MG63 (cell line): ENCODE measurements around the gene SLC44A3. TPM values are rescaled to one million over a fixed set of nuclear protein-coding genes. Genes with fewer than 3 reads are reported as not detected.

ENCODE experiments used
- DNase-seq: peaks from one replicate; pipeline ENCODE4 v3.0.0-alpha.2; 2020
- H3K27me3 ChIP-seq: fragments of 250-450 bp; sonication (Bioruptor Pico); 2 replicates; pipeline ENCODE4 v1.5.1; 2020; ENCODE audit warnings: mild to moderate bottlenecking, moderate library complexity
- H3K36me3 ChIP-seq: fragments of 250-450 bp; sonication (Bioruptor Pico); 2 replicates; pipeline ENCODE4 v1.5.1; 2020; ENCODE audit warnings: mild to moderate bottlenecking, moderate library complexity
- H3K4me3 ChIP-seq: fragments of 250-450 bp; sonication (Bioruptor Pico); 2 replicates; pipeline ENCODE4 v1.5.1; 2020; ENCODE audit warnings: mild to moderate bottlenecking, moderate library complexity
- H3K9me3 ChIP-seq: fragments of 250-450 bp; sonication (Bioruptor Pico); 2 replicates; pipeline ENCODE4 v1.5.1; 2020; ENCODE audit warnings: mild to moderate bottlenecking, moderate library complexity
- total RNA-seq: library from RNA; depleted of rRNA; stranded (reverse); fragments of >200 nt; shearing (Covaris generic); gene quantifications from 2 replicates; pipeline ENCODE4 v1.2.3, GENCODE V29; 2014; ENCODE audit warnings: low replicate concordance

Gene SLC44A3
- total RNA-seq, 1 experiment from 2014 or later: 0.26 TPM

DNA sequence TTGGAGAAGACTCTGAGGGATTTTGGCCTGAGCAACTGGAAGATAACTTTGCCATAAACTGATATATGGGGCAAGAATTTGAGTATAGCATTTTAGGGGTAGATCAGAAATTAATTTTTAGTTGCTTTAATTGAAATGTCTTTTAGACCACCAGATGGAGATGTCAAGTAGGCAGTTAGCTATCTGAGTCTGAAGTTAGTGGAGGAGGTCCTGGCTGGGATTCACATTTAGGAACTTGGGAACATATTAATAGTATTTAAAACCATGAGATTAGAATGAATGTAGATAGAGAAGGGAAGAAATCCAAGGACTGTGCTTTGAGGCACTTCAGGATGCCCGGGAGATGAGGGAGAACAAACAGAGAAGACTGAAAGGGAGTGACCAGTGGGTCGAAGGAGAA is 32.6 kb downstream of the SLC44A3 start:
- H3K4me3 ChIP-seq: no peak overlapping the region
- H3K36me3 ChIP-seq: no peaks in the 10 kb centered on the region
- H3K9me3 ChIP-seq: no peaks in the 10 kb centered on the region
- no peak for DNase-seq
- no peaks in the 10 kb centered on the region; the same call in 1 of the 2 replicates for H3K27me3 ChIP-seq

DNA sequence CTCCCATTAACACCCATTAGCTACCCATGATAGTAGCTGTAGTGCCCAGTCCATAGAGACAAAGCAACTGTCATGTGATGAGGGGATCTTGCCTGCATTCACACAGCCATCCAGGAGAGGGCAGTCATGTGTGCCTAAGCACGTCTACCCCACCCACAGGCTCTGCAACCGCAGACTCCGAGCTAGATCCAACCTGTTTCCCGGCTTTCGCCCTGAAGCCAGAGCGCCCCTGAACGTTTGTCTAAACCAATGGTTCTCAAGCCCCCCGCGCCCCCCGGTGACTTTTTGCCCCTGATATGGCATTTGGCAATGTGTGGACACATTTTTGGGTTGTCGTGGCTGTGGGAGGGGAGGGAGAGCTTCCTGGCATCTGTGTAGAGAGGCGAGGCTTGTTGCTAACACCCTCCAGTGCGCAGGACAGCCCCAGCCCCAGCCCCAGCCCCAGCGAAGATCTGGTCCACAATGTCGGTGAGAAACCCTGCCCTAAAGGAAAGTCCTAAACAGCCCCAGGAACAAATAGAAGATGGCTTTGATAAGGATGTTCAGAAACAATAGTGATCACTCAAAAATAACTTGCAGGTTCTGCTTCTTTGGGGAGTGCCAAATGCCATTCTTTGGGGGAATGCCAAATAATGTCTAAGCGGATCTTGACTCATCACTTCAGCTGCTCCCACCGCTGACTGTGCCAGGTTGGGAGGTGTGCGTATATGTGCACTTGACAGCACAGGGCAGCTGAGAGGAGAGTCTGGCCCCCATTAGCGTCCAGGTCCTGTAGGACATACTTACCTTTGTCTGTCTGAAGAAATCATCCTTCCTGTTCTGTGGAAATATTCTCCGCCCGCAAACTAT is 34.5 kb downstream of the SLC44A3 start:
- Histone ChIP-seq H3K4me3 (peak overlapping the region; percentile 39), H3K9me3 (no peaks in the 10 kb centered on the region), H3K36me3 (no peaks in the 10 kb centered on the region), H3K27me3 (no peaks in the 10 kb centered on the region; the same call in 1 of the 2 replicates)
- DNase-seq: peak; percentile 87

DNA sequence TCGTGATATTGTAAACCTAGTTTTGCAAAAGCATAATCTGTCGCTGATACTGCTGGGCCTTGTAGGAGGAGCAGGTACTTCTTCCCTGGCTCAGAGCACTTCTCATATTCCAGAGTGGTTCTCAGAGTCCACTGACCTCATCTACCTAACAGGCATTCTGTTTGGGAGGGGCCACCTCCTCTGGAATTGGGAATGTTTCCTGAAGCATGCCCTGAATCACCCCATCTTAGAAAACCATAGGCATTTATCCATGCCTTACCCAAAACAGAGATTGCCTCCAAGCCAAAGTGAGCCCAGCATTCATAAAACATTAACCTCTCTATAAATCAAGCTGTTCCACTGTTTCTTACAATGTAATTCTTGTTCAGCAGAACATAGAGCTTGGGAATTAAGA is 35.1 kb downstream of the SLC44A3 start:
- no peaks in the 10 kb centered on the region for H3K36me3 ChIP-seq
- no peak overlapping the region for H3K4me3 ChIP-seq
- no peaks in the 10 kb centered on the region; the same call in 1 of the 2 replicates for H3K27me3 ChIP-seq
- no peak for DNase-seq
- H3K9me3 ChIP-seq: no peaks in the 10 kb centered on the region

DNA sequence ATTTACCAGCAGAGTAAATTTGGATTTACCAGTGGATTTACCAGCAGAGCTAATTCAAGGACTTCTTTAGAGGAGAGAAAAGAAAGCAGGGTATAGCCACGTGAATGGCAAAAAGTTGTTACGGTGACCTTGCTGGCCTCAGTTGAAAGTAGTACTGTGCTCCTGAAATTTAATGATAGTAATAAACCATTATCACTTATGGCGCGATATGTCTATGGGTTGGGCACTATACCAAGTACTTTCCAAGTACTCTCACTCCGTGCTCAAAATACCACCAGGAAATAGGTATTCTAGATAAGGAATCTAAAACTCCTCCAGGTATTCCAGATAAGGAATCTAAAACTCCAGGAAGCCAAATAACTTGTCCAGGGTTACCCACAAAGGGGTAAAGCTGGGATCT is 35.8 kb downstream of the SLC44A3 start:
- Histone ChIP-seq H3K36me3 (no peaks in the 10 kb centered on the region), H3K9me3 (no peaks in the 10 kb centered on the region), H3K27me3 (no peaks in the 10 kb centered on the region; the same call in 1 of the 2 replicates), H3K4me3 (no peak overlapping the region)
- no peak for DNase-seq

DNA sequence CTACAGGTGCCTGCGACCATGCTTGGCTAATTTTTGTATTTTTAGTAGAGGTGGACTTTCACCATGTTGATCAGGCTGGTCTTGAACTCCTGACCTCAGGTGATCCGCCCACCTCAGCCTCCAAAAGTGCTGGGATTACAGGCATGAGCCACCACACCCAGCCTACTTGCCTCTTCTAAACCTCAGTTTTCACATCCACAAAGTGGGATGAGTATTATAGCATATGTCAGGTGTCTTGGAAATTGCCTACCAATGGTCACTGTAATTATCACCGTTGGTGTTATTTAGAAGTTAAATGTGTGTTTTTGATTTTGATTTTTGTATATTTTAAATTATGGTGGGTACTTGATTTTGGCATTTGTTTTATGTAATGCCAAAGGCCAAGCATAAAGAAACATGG is 36.7 kb downstream of the SLC44A3 start:
- Histone ChIP-seq H3K9me3 (no peaks in the 10 kb centered on the region), H3K4me3 (no peak overlapping the region), H3K36me3 (no peaks in the 10 kb centered on the region), H3K27me3 (no peaks in the 10 kb centered on the region; the same call in 1 of the 2 replicates)
- DNase-seq: no peak

DNA sequence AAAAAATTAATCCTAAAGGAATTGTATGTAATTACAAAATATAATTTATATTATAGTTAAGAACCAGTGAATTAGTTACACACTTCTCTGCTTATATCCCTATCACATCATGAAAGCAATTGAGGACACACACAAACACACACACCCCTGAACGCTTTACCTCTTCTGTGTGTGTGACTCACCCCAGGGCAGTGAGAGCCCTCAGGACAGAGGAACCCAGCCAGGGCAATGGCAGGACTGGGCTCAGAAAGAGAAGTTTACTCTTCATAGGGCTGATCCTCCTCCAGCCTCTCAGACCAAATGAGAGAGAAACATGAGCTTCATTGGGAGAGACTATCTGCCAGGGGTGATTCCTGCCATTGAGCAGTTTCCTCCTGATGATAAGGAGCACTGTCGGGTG is 38.1 kb downstream of the SLC44A3 start:
- Histone ChIP-seq H3K36me3 (no peaks in the 10 kb centered on the region), H3K9me3 (no peaks in the 10 kb centered on the region), H3K27me3 (no peaks in the 10 kb centered on the region; the same call in 1 of the 2 replicates), H3K4me3 (no peak overlapping the region)
- peak; percentile 54 for DNase-seq

DNA sequence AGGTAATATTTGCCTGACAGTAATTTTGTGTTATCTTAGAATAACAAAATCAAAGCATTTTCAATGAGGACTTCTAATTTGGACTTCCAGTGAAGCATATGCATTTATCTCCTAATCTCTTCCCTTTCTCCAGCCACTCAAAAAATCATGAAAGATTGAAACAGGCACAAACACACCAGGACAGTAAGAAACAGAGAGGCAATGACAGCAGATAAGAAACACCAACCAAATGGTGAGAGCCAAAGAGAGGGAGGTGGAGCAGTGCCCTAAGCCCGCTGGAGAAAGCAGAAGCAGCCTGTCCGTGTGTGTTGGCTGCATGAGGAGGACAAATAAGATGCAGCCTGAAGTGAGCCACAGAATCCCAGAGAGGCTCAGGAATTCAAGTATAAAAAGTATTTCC is 39.0 kb downstream of the SLC44A3 start:
- DNase-seq: no peak

DNA sequence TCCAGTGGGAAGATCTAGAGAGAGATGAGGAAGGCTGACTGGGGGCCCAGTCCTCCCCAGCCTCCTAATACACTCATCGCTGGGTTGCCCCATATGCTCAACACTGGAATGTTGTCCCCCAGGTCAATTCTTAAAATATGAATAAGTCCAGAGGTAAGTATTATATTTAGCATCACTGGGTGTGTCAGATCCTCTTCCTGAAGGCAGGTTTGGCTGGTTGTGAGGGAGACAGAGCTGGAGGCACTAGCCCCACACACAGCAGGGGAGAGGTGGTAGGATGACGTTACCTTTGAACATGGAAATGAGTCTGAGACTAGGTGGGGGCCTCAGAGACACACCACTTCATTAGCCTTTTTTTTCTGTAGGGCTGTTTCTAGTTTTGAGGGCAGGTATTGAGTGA is 42.6 kb downstream of the SLC44A3 start:
- Histone ChIP-seq H3K27me3 (no peaks in the 10 kb centered on the region), H3K36me3 (no peaks in the 10 kb centered on the region), H3K4me3 (no peak overlapping the region), H3K9me3 (no peaks in the 10 kb centered on the region)
- no peak for DNase-seq

More for the DNA sequence above, 39.0 kb downstream of the SLC44A3 start:
- no peaks in the 10 kb centered on the region for H3K36me3 ChIP-seq
- H3K4me3 ChIP-seq: no peak overlapping the region
- H3K27me3 ChIP-seq: no peaks in the 10 kb centered on the region
- H3K9me3 ChIP-seq: no peaks in the 10 kb centered on the region

DNA sequence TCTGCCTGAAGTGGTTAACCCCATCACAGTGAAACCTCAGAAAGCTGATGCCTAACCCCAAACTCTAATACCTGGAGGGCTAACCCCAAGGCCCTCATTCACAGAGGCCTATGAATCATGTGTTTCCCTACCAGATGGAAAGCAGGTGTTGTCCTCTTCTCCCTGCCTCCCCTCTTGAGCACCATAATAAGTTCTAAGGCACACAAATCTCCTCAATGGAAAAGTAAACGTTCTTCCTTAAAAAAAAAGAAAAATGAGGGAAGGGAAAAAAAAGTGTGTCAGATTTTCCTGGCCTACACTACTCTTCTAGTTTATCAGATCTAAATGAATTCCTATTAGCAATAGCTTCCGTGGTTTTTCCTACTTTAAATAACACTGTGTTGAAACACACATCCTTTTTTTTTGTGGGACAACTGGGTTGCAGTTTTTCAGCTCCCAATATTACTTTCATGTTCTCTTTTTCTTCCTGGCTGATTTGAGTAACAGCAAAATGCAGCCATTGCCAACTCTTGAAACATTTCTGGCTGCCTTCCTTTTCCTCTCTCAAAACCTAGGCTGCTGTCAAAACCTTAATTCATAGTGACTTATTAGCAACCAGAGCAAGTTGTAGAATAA is 43.2 kb downstream of the SLC44A3 start:
- peak; percentile 9 for DNase-seq
- no peaks in the 10 kb centered on the region for H3K9me3 ChIP-seq
- no peaks in the 10 kb centered on the region for H3K27me3 ChIP-seq
- no peaks in the 10 kb centered on the region for H3K36me3 ChIP-seq
- H3K4me3 ChIP-seq: no peak overlapping the region

DNA sequence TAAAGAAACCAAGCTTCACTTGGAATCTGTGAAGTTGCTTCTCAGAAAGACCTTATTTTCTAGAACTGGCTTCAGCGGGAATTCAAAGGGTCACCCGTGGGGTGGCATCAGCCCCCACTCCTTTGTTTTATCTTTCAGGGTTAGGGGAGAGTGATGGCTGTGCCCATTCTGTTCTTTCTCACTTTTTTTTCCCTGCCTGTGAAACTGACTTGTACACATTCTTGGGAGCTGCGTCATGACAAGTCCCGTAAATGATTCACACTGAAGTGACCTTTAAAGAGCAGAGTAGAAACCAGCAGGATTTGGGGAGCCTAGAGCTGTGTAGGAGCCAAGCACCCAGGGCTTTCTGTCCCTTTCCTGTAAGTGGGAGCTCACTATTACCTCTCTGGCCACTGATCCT is 43.8 kb downstream of the SLC44A3 start:
- peak; percentile 61 for DNase-seq
- H3K4me3 ChIP-seq: no peak overlapping the region
- H3K27me3 ChIP-seq: no peaks in the 10 kb centered on the region
- no peaks in the 10 kb centered on the region for H3K36me3 ChIP-seq
- no peaks in the 10 kb centered on the region for H3K9me3 ChIP-seq

DNA sequence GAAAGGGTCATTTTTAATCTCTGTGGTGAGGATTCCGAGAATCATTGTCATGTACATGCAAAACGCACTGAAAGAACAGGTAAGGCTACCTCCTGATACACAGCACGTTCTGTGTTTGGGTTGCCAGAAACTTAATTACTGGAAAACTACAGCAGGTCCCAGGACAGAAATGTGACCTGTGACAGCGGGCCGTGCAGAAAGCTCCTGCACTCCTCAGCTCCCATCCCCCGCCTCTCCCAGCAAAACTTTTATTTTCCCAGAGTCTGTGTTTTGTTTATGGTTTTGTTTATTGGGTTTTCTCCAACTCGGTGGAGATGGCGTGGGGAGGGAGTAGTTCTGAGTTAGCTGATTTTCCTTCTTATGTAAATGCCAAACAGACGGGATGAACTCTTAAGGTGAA is 44.7 kb downstream of the SLC44A3 start:
- H3K4me3 ChIP-seq: no peak overlapping the region
- H3K36me3 ChIP-seq: no peaks in the 10 kb centered on the region
- H3K9me3 ChIP-seq: no peaks in the 10 kb centered on the region
- no peaks in the 10 kb centered on the region for H3K27me3 ChIP-seq
- DNase-seq: no peak

DNA sequence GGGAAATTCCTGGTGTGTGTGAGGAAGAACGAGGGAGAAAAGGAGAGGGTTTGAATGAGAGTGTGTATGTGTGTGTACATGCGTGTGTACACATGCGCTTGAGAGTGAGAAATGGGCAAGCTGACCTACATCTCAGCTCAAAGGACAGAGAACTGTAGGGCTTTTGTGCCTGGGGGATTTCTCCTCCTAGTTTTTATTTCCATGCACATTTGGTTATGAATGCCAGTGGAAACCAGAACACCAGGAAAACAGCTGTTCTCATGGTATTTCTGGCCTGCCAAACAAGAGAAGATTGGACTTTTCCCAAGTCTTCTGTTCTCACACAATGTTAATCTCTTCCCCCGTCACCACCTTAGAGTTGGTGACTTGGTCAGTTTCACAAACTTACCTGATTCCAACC is 45.2 kb downstream of the SLC44A3 start:
- DNase-seq: no peak
- Histone ChIP-seq H3K4me3 (no peak overlapping the region), H3K27me3 (no peaks in the 10 kb centered on the region), H3K36me3 (no peaks in the 10 kb centered on the region), H3K9me3 (no peaks in the 10 kb centered on the region)

DNA sequence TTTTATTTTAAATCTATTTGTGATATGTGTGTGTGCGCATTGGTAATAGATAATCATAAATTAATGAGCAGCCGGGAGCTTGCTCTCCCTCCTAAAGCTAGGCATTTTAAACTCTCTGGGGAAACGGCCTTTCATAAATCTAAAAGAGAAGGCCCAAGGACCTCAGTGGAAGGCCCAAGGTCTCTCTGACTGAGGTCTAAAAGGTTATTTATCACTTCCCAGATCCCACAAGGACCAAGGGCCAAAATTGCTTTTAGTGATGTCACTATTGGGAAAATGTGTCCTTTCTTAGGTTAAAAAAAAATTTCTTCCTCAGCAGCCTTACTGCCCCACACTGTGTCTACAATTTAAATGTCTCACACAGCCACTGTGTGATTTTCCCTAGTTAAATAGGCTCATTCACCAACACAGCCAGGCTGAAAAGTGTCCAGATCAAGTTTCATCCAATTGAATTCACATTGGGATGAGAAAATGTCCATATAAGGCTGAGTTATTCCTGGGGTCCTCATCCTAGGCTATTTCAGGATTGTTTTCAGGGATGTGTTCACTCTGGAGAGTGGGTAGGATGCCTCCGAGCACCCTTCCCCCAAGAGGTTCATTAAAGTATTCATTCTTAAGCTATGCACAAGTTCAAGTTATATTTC is 46.1 kb downstream of the SLC44A3 start:
- Histone ChIP-seq H3K36me3 (no peaks in the 10 kb centered on the region), H3K27me3 (no peaks in the 10 kb centered on the region), H3K9me3 (no peaks in the 10 kb centered on the region), H3K4me3 (no peak overlapping the region)
- no peak for DNase-seq

DNA sequence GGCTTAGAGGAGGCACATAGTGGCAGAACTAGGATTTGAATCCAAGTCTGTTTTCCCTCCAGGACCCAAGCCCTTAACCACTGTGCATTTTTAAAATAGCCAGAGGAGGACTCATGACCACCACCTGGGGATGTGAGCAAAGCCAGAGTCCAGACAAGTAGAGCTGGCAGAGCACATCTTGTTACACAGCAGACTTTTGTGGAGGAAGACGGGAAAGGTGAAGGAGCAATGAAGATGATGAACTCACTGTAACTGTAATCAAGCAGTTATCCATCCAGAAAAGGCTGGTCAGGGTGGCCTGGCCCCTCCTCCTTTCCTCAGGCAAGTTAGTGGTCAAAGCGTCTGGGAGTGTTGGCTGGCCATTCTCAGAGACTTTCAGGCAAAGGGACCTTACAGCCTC is 50.9 kb downstream of the SLC44A3 start:
- H3K4me3 ChIP-seq: no peak overlapping the region
- H3K27me3 ChIP-seq: no peaks in the 10 kb centered on the region
- no peaks in the 10 kb centered on the region for H3K9me3 ChIP-seq
- no peaks in the 10 kb centered on the region for H3K36me3 ChIP-seq
- no peak for DNase-seq

DNA sequence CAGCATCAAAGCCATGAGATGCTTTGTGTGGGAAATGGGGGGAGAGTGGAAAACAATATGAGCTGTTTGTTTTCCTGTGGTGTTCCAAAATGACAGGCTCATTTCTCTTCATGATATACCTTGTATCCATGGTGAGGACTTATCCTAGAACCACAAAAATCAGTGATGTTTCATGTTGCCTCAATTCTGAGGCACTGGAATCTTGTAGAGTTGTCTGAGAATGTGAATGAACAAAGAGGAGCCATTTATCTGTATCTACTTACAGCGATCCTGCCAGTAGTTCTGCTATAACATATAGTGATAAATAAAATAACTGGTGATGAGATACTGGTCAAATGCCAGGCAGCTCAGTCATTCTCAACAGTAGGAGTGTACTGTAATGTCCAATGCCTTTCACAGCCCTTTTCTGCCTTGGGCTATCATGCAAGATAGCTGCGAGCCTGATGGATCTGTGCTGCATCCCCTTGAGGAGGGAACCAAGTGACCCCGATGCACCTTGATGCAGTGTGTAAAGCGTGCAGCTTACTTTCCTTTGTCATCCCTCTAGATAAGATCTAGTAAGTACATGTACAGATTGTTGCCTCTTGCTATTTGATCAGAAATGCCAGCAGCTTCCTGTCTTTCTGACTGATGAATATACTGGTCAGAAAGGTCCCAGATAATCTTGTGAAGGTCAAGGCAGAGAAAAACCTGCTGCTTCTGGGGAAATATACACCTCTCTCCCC is 52.8 kb downstream of the SLC44A3 start:
- no peak overlapping the region for H3K4me3 ChIP-seq
- DNase-seq: no peak
- H3K36me3 ChIP-seq: no peaks in the 10 kb centered on the region
- H3K9me3 ChIP-seq: no peaks in the 10 kb centered on the region
- no peaks in the 10 kb centered on the region for H3K27me3 ChIP-seq

DNA sequence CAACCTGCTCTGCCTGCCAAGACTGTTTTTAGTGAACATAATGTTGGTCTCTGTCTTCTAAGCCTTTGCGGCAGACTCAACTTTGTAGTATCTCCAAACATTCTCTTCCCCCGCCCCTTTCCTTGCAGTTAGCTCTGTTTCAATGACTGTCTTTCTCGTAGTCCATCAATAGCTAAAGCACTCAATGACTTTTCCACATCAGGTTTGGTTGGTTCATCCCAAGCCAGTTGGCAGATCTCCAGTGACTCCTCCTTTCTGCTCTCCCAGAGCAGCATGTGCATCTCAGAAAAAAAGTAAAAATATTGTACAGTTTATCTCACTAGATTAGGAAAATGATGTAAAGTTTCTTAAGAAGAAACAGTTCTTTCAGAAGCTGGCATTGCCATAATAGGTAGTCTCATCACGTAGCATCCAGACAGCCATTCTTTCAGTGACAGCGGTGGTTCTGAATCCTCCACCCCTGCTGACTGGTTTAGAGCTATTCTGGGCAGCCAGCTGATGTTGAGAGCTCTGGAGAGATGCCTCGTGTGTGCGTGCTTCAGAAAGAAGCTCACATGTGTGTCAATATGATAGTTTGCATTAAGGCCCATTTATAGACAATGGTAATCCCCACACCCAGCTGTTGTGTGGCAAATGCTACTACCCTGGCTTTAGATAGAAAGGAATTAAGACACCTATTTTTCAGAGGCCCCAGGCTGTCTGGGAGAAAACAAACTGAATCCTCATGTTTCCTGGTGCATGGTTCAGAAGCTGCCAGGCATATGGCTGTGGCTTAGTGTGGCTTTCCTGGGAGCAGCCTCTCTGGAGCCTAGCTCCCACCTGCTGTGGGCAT is 53.6 kb downstream of the SLC44A3 start:
- Histone ChIP-seq H3K4me3 (no peak overlapping the region), H3K27me3 (no peaks in the 10 kb centered on the region), H3K9me3 (no peaks in the 10 kb centered on the region), H3K36me3 (no peaks in the 10 kb centered on the region)
- no peak for DNase-seq
